HepG2 (cell line): ENCODE data around the gene PPP1R7. TPM values are rescaled to one million over a fixed set of nuclear protein-coding genes. Genes with fewer than 3 reads are reported as not detected.

Experiments used
- BCL6 ChIP-seq: IDR thresholded peaks from 2 replicates; pipeline ENCODE4 v1.6.1; 2016; ENCODE audit warnings: missing genetic modification reagents, missing compliant biosample characterization
- BHLHE40 ChIP-seq: IDR thresholded peaks from 2 replicates; pipeline ENCODE4 v1.6.1; 2011; ENCODE audit warnings: low read length, improper control_type of control experiment
- EEA1 ChIP-seq: sonication (generic); formaldehyde crosslinking; IDR thresholded peaks from 2 replicates; pipeline ENCODE4 v1.5.1; 2020; ENCODE audit warnings: mild to moderate bottlenecking, missing genetic modification reagents, borderline replicate concordance
- IKZF5 ChIP-seq: IDR thresholded peaks from 2 replicates; pipeline ENCODE4 v1.6.1; 2018; ENCODE audit warnings: missing genetic modification reagents, mild to moderate bottlenecking, missing compliant biosample characterization
- IRX3 ChIP-seq: sonication (generic); formaldehyde crosslinking; IDR thresholded peaks from 2 replicates; pipeline ENCODE4 v1.8.1; 2023; ENCODE audit warnings: mild to moderate bottlenecking, low read depth, missing genetic modification reagents, borderline replicate concordance
- KAT8 ChIP-seq: IDR thresholded peaks from 2 replicates; pipeline ENCODE4 v1.6.1; 2016; ENCODE audit warnings: missing genetic modification reagents, missing compliant biosample characterization
- KDM5B ChIP-seq: sonication (generic); formaldehyde crosslinking; IDR thresholded peaks from 2 replicates; pipeline ENCODE4 v1.4.0; 2020; ENCODE audit warnings: missing genetic modification reagents, mild to moderate bottlenecking, borderline replicate concordance
- MYNN ChIP-seq: sonication (generic); formaldehyde crosslinking; IDR thresholded peaks from 2 replicates; pipeline ENCODE4 v1.4.0; 2020; ENCODE audit warnings: mild to moderate bottlenecking, low read depth, missing genetic modification reagents
- RNF2 ChIP-seq: fragments of 450-650 bp; conservative IDR thresholded peaks from 2 replicates; pipeline ENCODE4 v1.6.1; 2016; ENCODE audit warnings: low read depth
- SMAD3 ChIP-seq: sonication (generic); formaldehyde crosslinking; IDR thresholded peaks from 2 replicates; pipeline ENCODE4 v1.4.0; 2020; ENCODE audit warnings: missing genetic modification reagents
- SMYD3 ChIP-seq: sonication (generic); formaldehyde crosslinking; IDR thresholded peaks from 2 replicates; pipeline ENCODE4 v1.8.1; 2023; ENCODE audit warnings: mild to moderate bottlenecking, missing genetic modification reagents
- ZHX1 ChIP-seq: sonication (generic); formaldehyde crosslinking; IDR thresholded peaks from 2 replicates; pipeline ENCODE4 v1.8.1; 2022; ENCODE audit warnings: low read depth, mild to moderate bottlenecking, missing genetic modification reagents
- ZMYM3 ChIP-seq: sonication (generic); formaldehyde crosslinking; IDR thresholded peaks from 2 replicates; pipeline ENCODE4 v1.5.1; 2020; ENCODE audit warnings: mild to moderate bottlenecking, missing genetic modification reagents
- ZNF556 ChIP-seq: sonication (generic); formaldehyde crosslinking; IDR thresholded peaks from 2 replicates; pipeline ENCODE4 v1.4.0; 2020; ENCODE audit warnings: mild to moderate bottlenecking, missing genetic modification reagents, borderline replicate concordance
- ZNF589 ChIP-seq: sonication (generic); formaldehyde crosslinking; conservative IDR thresholded peaks from 2 replicates; pipeline ENCODE4 v1.8.0; 2022; ENCODE audit warnings: mild to moderate bottlenecking, moderate library complexity, missing genetic modification reagents
- ZNF609 ChIP-seq: sonication (generic); formaldehyde crosslinking; IDR thresholded peaks from 2 replicates; pipeline ENCODE4 v1.4.0; 2020; ENCODE audit warnings: mild to moderate bottlenecking, missing genetic modification reagents, borderline replicate concordance
- ZNF616 ChIP-seq: sonication (generic); formaldehyde crosslinking; IDR thresholded peaks from 2 replicates; pipeline ENCODE4 v1.5.0; 2020; ENCODE audit warnings: low read depth, mild to moderate bottlenecking, missing genetic modification reagents
- ZNF670 ChIP-seq: sonication (generic); formaldehyde crosslinking; IDR thresholded peaks from 2 replicates; pipeline ENCODE4 v1.8.0; 2022; ENCODE audit warnings: mild to moderate bottlenecking, missing genetic modification reagents, borderline replicate concordance
- ZNF781 ChIP-seq: sonication (generic); formaldehyde crosslinking; IDR thresholded peaks from 2 replicates; pipeline ENCODE4 v1.5.1; 2020; ENCODE audit warnings: borderline replicate concordance, mild to moderate bottlenecking, missing genetic modification reagents; ENCODE audit errors: not compliant biosample characterization
- polyA plus RNA-seq, 8 experiments: library from polyadenylated mRNA; depleted of rRNA in 3 of 8; stranded (reverse) in 7 of 8; unstranded in 1 of 8; fragments of >200 nt; fragmentation: Illumina TruSeq in 4 of 8; extraction: Trizol in 4 of 8; gene quantifications; 2 replicates each; pipeline versions ENCODE4 v1.2.1 to v1.2.3, GENCODE V29; 2011 to 2016; ENCODE audit warnings: low read depth in 4 of 8, missing spikeins in 1 of 8, mixed read lengths in 1 of 8; ENCODE audit not compliant: insufficient read depth in 1 of 8
- total RNA-seq, 5 experiments: library from RNA; depleted of rRNA; stranded (reverse); fragments of >200 nt; fragmentation: Illumina TruSeq; extraction: Trizol; gene quantifications; 2 replicates each; pipeline ENCODE4 v1.2.3, GENCODE V29; 2016; ENCODE audit warnings: low read depth in 1 of 5
- TF ChIP-seq, protein P1 (sequence below): fragments of 450-650 bp; IDR thresholded peaks from 2 replicates; pipeline ENCODE4 v1.6.1; 2016

PPP1R7 gene
- total and polyA plus RNA-seq, 2 of the 13 experiments (the other 11 are each of a cell fraction or from before 2014, with no cell fraction given): 33.3 to 67.9 TPM

- TF ChIP-seq SMAD3 (CRISPR knock-in tag): no peak
- peak; percentile 53 for TF ChIP-seq ZNF781 (CRISPR knock-in tag)
- peak; percentile 88 for TF ChIP-seq RNF2
- TF ChIP-seq KAT8 (CRISPR knock-in tag): no peak
- peak; percentile 77 for TF ChIP-seq BHLHE40
- TF ChIP-seq IRX3 (CRISPR knock-in tag): peak; percentile 57; the same call in 1 of the 2 replicates
- TF ChIP-seq ZNF589 (CRISPR knock-in tag): 0 out of 2 replicates have a peak, but pooled peaks have one; percentile 48
- no peak for TF ChIP-seq EEA1
- 0 out of 2 replicates have a peak, but pooled peaks have one; percentile 37 for TF ChIP-seq ZNF616 (CRISPR knock-in tag)
- 0 out of 2 replicates have a peak, but pooled peaks have one; percentile 27 for TF ChIP-seq ZNF609 (CRISPR knock-in tag)
- 0 out of 2 replicates have a peak, but pooled peaks have one; percentile 42 for TF ChIP-seq ZNF556
- TF ChIP-seq IKZF5: no peak
- TF ChIP-seq KDM5B: peak; percentile 53; the same call in 1 of the 2 replicates
- no peak for TF ChIP-seq ZNF670 (CRISPR knock-in tag)
- TF ChIP-seq SMYD3 (CRISPR knock-in tag): no peak
- TF ChIP-seq, protein P1, sequence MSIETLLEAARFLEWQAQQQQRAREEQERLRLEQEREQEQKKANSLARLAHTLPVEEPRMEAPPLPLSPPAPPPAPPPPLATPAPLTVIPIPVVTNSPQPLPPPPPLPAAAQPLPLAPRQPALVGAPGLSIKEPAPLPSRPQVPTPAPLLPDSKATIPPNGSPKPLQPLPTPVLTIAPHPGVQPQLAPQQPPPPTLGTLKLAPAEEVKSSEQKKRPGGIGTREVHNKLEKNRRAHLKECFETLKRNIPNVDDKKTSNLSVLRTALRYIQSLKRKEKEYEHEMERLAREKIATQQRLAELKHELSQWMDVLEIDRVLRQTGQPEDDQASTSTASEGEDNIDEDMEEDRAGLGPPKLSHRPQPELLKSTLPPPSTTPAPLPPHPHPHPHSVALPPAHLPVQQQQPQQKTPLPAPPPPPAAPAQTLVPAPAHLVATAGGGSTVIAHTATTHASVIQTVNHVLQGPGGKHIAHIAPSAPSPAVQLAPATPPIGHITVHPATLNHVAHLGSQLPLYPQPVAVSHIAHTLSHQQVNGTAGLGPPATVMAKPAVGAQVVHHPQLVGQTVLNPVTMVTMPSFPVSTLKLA: peak; percentile 31; the same call in 1 of the 2 replicates
- TF ChIP-seq BCL6 (CRISPR knock-in tag): no peak
- no peak for TF ChIP-seq MYNN (CRISPR knock-in tag)
- 0 out of 2 replicates have a peak, but pooled peaks have one; percentile 34 for TF ChIP-seq ZMYM3 (CRISPR knock-in tag)
- 0 out of 2 replicates have a peak, but pooled peaks have one; percentile 51 for TF ChIP-seq ZHX1 (CRISPR knock-in tag)
These were observed 63.9 kb downstream of the PPP1R7 start (continued) for GRCh38 chr2:241214209-241214608.
